ENCODE results near the gene KIF9.
"Not testable (repeated sequence)": the region's sequence is repeated elsewhere in the genome, so short reads cannot be mapped to it uniquely, and the experiment has no call there.

GRCh38 chr3:47316151-47316550 lies 33.6 kb upstream of the KIF9 start:
- TF ChIP-seq EP300, POLR2A, POLR2AphosphoS5, CTCF (IDR thresholded peaks at IDR 0.05): not testable (repeated sequence)

All from sigmoid colon (tissue), 4 donors.